OCI-LY1 (cell line): ENCODE measurements around the gene FAM124A.

ENCODE experiments used
- EZH2 ChIP-seq: fragments of 200-600 bp; sonication (generic), shearing (Covaris generic); IDR thresholded peaks from 2 replicates; pipeline ENCODE4 v1.8.0; 2017; ENCODE audit warnings: borderline replicate concordance, mixed run types, mild to moderate bottlenecking, antibody characterized with exemption, low read length, moderate library complexity, mixed read lengths
- TF ChIP-seq, protein P1 (sequence below): fragments of 200-600 bp; sonication (generic), shearing (Covaris generic); IDR thresholded peaks from 2 replicates; pipeline ENCODE4 v1.5.1; 2017; ENCODE audit warnings: mild to moderate bottlenecking, antibody characterized with exemption, low read length, moderate library complexity, mixed read lengths

DNA sequence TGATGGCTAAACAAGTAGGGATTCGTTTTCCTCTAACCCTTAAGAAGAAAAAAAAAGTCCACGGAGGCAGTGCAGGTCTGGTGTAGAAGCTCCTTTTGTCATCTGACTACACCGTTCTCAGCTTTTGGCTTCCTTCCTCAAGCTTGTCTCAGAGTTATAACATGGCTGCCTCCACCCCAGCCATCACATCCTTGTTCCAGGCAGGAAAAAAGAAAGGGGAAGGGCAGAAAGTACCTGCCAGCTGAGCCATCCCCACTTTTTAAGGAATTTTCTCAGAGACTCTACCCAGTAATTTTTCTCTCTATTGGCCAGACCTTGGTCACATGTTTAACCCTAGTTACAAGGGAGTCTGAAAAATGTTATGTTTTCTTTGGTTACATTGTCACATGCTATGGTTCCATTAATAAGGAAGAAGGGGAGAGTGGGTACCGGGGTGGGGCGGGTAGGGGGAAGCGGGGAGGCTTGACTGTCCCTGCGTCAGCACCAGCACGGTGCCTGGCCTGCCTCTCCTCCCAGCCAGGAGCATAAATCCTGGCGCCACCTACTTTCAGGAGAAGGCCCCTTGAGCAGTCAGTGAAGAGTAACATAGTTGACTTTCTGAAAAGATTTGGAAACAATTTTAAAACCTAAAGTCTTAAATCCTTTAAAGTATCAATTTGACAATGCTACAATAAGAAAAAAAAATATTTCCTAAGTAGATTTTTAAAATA is 11.1 kb downstream of the FAM124A start:
- TF ChIP-seq, protein P1, sequence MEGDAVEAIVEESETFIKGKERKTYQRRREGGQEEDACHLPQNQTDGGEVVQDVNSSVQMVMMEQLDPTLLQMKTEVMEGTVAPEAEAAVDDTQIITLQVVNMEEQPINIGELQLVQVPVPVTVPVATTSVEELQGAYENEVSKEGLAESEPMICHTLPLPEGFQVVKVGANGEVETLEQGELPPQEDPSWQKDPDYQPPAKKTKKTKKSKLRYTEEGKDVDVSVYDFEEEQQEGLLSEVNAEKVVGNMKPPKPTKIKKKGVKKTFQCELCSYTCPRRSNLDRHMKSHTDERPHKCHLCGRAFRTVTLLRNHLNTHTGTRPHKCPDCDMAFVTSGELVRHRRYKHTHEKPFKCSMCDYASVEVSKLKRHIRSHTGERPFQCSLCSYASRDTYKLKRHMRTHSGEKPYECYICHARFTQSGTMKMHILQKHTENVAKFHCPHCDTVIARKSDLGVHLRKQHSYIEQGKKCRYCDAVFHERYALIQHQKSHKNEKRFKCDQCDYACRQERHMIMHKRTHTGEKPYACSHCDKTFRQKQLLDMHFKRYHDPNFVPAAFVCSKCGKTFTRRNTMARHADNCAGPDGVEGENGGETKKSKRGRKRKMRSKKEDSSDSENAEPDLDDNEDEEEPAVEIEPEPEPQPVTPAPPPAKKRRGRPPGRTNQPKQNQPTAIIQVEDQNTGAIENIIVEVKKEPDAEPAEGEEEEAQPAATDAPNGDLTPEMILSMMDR: no peak
- TF ChIP-seq EZH2: no peak
